ENCODE data around the gene AKT3. TPM values are rescaled to one million over a fixed set of nuclear protein-coding genes. Genes with fewer than 3 reads are reported as not detected.

Gene AKT3
- total and polyA plus RNA-seq, 5 donors, result 8.4 to 61.2 (median 47.9) TPM

DNA sequence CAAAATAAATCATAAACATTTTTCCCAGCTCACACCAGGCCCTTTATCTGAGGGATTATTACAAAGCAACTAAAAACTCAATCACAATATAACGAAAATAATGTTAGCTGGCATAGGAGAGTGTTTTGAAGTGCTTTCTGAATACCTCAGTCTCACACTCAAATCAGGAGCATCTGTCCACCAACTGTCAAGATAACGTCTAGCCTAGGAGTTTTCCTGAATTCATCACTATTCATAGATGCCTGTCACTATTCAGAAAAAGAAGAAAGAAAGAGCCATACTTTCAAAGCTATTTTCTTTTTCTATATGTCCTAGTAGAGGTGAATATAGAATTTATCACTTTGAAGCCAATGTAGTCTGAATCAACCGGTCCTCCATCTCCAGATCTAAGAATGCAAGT, 127.0 kb downstream of the AKT3 start:
- Histone ChIP-seq H3K4me1 (ENCODE audit: control insufficient read depth, insufficient read depth, low read length) (peaks cover 3% of the 10 kb centered on the region), H3K4me3 (ENCODE audit: low read length) (no peak overlapping the region), H3K9me3 (ENCODE audit: control insufficient read depth, low read length) (no peaks in the 10 kb centered on the region), H3K27ac (ENCODE audit: low read length) (no peak overlapping the region), H3K27me3 (ENCODE audit: control insufficient read depth, insufficient read depth) (no peaks in the 10 kb centered on the region)
- 90% methylated on average over 3 of the region's 3 CpGs for WGBS
- no peak for ATAC-seq
- intact Hi-C loops (cut with DNase I), result no loop called here
- DNase-seq, result no peak

DNA sequence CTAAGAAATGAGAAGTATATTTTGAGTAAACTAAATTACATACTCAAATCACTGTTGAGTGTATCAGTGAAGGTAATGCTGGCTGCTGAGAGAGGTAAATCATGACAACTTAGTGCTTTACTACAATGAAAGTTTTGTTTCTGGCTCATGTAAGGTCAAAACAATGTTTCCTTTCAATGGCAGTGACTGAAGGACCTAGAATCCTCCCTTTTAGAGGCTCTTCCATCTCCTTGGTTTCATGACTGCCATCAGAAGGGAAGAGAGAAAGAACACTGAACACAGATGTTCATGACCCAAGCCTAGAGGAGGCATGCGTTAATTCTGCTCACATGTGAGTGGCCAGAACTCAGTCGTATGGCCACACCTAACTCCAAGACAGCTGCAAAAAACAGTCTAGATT, 130.6 kb downstream of the AKT3 start:
- Histone ChIP-seq H3K4me1 (ENCODE audit: control insufficient read depth, insufficient read depth, low read length) (peaks cover 3% of the 10 kb centered on the region), H3K9me3 (ENCODE audit: control insufficient read depth, low read length) (no peaks in the 10 kb centered on the region), H3K4me3 (ENCODE audit: low read length) (no peak overlapping the region), H3K27me3 (ENCODE audit: control insufficient read depth, insufficient read depth) (no peaks in the 10 kb centered on the region), H3K27ac (ENCODE audit: low read length) (no peak overlapping the region)
- intact Hi-C loops (cut with DNase I), result no loop called here
- DNase-seq (no peak), ATAC-seq (no peak)
- 96% methylated on average over 2 of the region's 2 CpGs for WGBS

DNA sequence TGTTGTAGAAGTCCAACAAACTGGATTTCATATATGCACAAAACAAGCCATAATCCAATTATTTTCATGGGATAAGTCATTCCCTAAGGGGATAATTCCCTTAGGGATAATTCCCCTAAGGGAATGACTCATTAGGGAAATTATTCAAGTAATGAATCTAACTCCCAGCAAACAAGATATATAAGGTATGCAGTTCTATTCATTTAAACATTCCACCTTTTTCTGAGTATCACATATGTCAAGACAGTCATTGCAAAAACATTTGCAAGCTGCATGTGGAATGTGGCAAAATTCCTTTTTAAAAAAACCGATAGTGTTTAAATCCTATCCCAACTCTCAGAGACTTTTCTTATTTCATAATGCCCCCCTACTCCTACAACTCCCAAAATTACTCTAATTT, 131.2 kb downstream of the AKT3 start:
- intact Hi-C loops (cut with DNase I), result no loop called here
- H3K9me3 ChIP-seq (ENCODE audit: control insufficient read depth, low read length), result no peaks in the 10 kb centered on the region
- no peak overlapping the region for H3K27ac ChIP-seq (ENCODE audit: low read length)
- H3K4me1 ChIP-seq (ENCODE audit: control insufficient read depth, insufficient read depth, low read length), result peaks cover 3% of the 10 kb centered on the region
- 76% methylated on average over 1 of the region's 1 CpG for WGBS
- no peak overlapping the region for H3K4me3 ChIP-seq (ENCODE audit: low read length)
- DNase-seq, result no peak
- H3K27me3 ChIP-seq (ENCODE audit: control insufficient read depth, insufficient read depth), result no peaks in the 10 kb centered on the region
- ATAC-seq, result no peak

DNA sequence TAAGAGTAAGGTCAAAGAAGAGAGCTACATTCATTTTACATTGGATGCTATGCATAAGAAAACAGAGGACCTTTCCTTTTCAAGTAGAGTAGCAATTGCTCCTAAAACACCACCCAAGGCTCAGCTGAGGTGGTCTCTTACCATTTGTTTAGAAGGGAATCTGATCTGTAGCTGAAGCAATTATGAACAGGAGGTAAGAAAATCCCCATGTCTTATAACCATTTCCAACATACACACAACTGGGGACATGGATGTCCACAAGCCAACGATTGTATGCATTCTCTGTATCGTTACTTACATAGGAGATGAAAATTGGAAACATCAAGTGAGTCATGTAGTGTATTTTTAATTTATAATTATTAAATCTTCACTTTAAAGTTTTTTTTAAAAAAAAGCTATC, 132.0 kb downstream of the AKT3 start:
- no peak for DNase-seq
- intact Hi-C loops (cut with DNase I), result no loop called here
- Histone ChIP-seq H3K4me3 (ENCODE audit: low read length) (no peak overlapping the region), H3K27me3 (ENCODE audit: control insufficient read depth, insufficient read depth) (no peaks in the 10 kb centered on the region), H3K4me1 (ENCODE audit: control insufficient read depth, insufficient read depth, low read length) (no peaks in the 10 kb centered on the region), H3K9me3 (ENCODE audit: control insufficient read depth, low read length) (no peaks in the 10 kb centered on the region), H3K27ac (ENCODE audit: low read length) (no peak overlapping the region)
- no peak for ATAC-seq
- WGBS, result 95% methylated on average over 2 of the region's 2 CpGs

DNA sequence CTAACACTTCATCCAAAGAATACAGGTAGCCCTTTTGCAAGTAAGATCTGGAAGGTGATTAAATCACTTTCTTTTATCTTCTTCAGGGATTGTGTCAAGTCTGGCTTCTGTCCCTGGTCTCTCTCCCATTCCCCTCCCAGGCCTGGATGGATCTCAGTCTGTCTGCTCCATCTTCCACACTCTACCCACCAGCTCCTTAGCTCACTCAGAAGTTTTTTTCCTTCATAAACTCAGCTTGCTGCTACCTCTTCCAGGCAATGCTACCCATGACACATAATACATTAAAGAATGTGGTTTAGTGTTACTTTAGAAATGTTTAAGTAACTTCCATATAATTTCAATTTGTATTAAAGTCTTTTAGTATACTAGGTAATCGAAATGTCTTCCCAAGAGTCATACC, 133.1 kb downstream of the AKT3 start:
- no peak overlapping the region for H3K4me3 ChIP-seq (ENCODE audit: low read length)

DNA sequence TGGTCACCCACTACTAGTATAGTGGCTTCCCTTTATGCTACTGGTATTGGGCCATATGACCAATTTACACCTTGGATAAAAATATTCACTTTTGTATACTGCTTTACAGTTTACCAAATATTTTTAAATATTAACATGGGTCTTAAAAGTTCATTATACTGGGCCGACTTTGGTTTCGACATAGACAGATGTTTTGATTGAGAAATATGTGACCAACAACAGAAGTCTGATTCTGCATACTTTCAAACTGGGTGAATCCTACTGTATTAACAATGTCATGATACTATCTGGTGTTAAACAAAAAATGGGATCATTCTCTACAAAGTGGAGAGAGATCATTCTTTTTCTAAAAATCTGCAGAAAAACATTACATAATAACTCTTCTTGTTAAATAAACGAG, 134.8 kb downstream of the AKT3 start:
- DNase-seq (no peak), ATAC-seq (no peak)
- Histone ChIP-seq H3K9me3 (ENCODE audit: control insufficient read depth, low read length) (no peaks in the 10 kb centered on the region), H3K27me3 (ENCODE audit: control insufficient read depth, insufficient read depth) (no peaks in the 10 kb centered on the region), H3K4me1 (ENCODE audit: control insufficient read depth, insufficient read depth, low read length) (no peaks in the 10 kb centered on the region), H3K4me3 (ENCODE audit: low read length) (no peak overlapping the region), H3K27ac (ENCODE audit: low read length) (no peak overlapping the region)
- WGBS, result 77% methylated on average over 3 of the region's 3 CpGs
- intact Hi-C loops (cut with DNase I), result no loop called here

More for the DNA sequence above, 133.1 kb downstream of the AKT3 start:
- intact Hi-C loops (cut with DNase I), result no loop called here
- no peak for DNase-seq
- no peaks in the 10 kb centered on the region for H3K9me3 ChIP-seq (ENCODE audit: control insufficient read depth, low read length)
- 99% methylated on average over 1 of the region's 1 CpG for WGBS
- H3K27ac ChIP-seq (ENCODE audit: low read length), result no peak overlapping the region
- H3K4me1 ChIP-seq (ENCODE audit: control insufficient read depth, insufficient read depth, low read length), result no peaks in the 10 kb centered on the region
- ATAC-seq, result no peak
- no peaks in the 10 kb centered on the region for H3K27me3 ChIP-seq (ENCODE audit: control insufficient read depth, insufficient read depth)

DNA sequence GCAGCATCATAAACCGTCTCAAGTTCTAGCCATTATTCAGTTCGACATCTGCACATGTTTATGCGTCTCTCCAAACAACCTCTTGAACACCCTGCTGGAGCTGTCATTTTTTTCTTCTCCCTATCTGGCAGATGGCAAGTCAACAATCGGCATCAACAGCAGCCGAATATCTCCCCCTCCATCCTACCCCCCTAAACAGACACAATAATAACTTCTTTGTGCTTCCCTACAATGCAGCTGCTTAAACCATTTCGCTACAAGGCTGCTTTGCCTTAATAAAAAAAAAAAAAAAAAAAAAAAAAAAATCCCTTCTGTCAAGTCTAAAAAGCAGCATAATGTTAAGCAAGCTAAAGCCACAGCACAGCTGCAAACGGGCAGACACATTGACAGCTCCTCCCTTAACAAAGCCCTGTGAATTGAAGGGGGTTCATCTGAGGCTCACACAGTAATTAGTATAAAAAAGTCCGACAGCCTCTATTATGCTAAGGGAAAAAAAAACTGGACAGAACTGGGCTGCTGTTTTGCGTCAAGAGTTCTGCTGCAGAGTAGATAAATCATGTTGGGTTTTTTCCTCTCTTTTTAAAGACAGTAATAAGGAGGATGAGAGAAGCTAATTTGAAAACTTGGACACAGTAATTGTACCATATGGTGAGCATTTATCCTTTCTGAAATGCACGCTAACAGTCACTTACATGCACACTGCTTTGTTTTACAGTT, 136.4 kb downstream of the AKT3 start:
- intact Hi-C loops (cut with DNase I), result no loop called here
- ATAC-seq (peak; percentile 59 to 84), DNase-seq (peak in 2 of 3 donors; percentile 6 to 66)
- WGBS, result 23% methylated on average over 10 of the region's 10 CpGs
- H3K9me3 ChIP-seq (ENCODE audit: control insufficient read depth, low read length), result no peaks in the 10 kb centered on the region
- no peaks in the 10 kb centered on the region for H3K4me1 ChIP-seq (ENCODE audit: control insufficient read depth, insufficient read depth, low read length)
- H3K4me3 ChIP-seq (ENCODE audit: low read length), result peak overlapping the region; percentile 33
- no peaks in the 10 kb centered on the region for H3K27me3 ChIP-seq (ENCODE audit: control insufficient read depth, insufficient read depth)
- no peak overlapping the region for H3K27ac ChIP-seq (ENCODE audit: low read length)

DNA sequence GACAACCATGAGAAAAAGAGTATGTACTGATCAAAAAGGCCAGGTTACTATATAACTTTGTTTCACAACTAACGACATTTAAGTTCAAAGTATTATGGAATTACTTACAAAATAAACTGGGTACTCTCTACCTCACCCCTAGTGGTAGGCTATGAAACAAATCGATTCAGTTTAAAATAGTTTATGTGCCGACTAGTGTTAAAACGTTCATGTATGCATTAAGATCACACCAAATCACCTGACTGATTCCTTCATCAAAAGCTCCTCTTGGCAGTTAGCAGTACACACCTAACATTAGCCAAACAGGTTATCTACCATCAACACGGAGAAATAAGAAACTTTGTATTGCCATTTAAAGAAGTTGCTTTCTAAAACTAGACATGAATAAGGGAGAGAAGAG, 137.1 kb downstream of the AKT3 start:
- intact Hi-C loops (cut with DNase I), result no loop called here
- no peak for DNase-seq
- Histone ChIP-seq H3K27me3 (ENCODE audit: control insufficient read depth, insufficient read depth) (no peaks in the 10 kb centered on the region), H3K4me1 (ENCODE audit: control insufficient read depth, insufficient read depth, low read length) (no peaks in the 10 kb centered on the region), H3K27ac (ENCODE audit: low read length) (no peak overlapping the region), H3K9me3 (ENCODE audit: control insufficient read depth, low read length) (no peaks in the 10 kb centered on the region), H3K4me3 (ENCODE audit: low read length) (peak overlapping the region; percentile 33)
- no peak for ATAC-seq
- WGBS, result 37% methylated on average over 5 of the region's 5 CpGs

DNA sequence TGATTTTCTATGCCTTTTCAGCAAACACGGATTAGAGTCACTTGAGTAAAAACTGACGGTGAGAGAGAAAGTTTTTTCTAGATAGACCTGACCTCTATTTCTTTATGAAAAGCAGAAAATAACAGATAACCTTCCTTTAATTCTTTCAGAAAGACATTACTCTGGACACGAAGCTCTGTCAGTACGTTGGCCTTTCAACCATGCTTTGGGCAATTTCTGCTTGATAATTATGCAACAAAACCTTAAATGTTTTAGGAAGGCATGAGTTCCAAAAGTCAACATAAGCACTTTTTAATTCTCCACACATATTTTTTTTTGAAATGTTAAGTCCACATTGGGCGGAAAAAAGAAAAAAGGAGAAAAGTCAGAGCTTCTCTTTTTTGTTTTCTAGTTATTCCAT, 137.8 kb downstream of the AKT3 start:
- ATAC-seq, result no peak
- no peak overlapping the region for H3K27ac ChIP-seq (ENCODE audit: low read length)
- no peak overlapping the region for H3K4me3 ChIP-seq (ENCODE audit: low read length)
- DNase-seq, result no peak
- intact Hi-C loops (cut with DNase I), result no loop called here
- H3K4me1 ChIP-seq (ENCODE audit: control insufficient read depth, insufficient read depth, low read length), result no peaks in the 10 kb centered on the region
- WGBS, result 81% methylated on average over 5 of the region's 5 CpGs
- no peaks in the 10 kb centered on the region for H3K27me3 ChIP-seq (ENCODE audit: control insufficient read depth, insufficient read depth)
- no peaks in the 10 kb centered on the region for H3K9me3 ChIP-seq (ENCODE audit: control insufficient read depth, low read length)

DNA sequence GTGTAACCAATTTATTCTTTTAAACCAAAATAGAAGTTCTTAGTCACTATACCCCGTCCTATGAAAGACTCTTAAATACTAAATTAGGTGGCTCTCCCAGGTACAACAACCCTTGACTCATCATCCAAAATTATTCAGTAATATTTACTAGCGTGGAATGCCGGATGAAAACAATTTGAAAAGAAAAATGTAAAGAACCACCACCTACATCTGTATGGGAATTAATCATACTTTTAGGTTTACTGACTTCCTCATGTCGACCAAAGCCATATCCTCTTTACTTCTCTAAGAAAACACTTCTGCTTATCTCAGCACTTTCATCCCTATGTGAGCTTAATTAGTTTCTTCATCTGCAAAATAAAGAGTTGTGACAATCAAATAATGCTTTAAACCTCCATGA, 139.6 kb downstream of the AKT3 start:
- intact Hi-C loops (cut with DNase I), result no loop called here
- H3K4me3 ChIP-seq (ENCODE audit: low read length), result no peak overlapping the region
- no peaks in the 10 kb centered on the region for H3K27me3 ChIP-seq (ENCODE audit: control insufficient read depth, insufficient read depth)
- no peak overlapping the region for H3K27ac ChIP-seq (ENCODE audit: low read length)
- DNase-seq, result no peak
- ATAC-seq, result no peak
- H3K9me3 ChIP-seq (ENCODE audit: control insufficient read depth, low read length), result no peaks in the 10 kb centered on the region
- H3K4me1 ChIP-seq (ENCODE audit: control insufficient read depth, insufficient read depth, low read length), result no peaks in the 10 kb centered on the region
- WGBS, result 88% methylated on average over 4 of the region's 4 CpGs

DNA sequence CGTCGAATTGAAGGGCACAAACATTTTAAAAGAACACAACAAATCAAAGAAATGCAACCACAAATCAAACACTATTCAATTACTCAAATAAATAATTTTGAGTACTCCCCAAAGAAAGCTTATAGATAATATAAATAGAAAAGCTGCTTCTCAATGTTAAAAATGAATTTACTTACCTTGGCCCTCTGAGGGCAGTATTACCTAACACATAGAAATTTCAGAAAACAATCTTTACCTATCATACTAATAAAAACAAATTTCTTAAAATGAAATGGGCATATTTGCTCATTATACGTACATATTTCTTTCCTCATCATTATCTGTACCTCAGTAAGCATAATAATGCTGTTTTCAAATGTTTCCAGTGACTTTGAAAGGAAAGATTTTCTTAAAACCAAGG, 141.8 kb downstream of the AKT3 start:
- intact Hi-C loops (cut with DNase I), result no loop called here
- ATAC-seq (no peak), DNase-seq (no peak)
- Histone ChIP-seq H3K4me1 (ENCODE audit: control insufficient read depth, insufficient read depth, low read length) (no peaks in the 10 kb centered on the region), H3K27ac (ENCODE audit: low read length) (no peak overlapping the region), H3K27me3 (ENCODE audit: control insufficient read depth, insufficient read depth) (no peaks in the 10 kb centered on the region), H3K4me3 (ENCODE audit: low read length) (no peak overlapping the region), H3K9me3 (ENCODE audit: control insufficient read depth, low read length) (no peaks in the 10 kb centered on the region)
- WGBS, result 85% methylated on average over 3 of the region's 3 CpGs

DNA sequence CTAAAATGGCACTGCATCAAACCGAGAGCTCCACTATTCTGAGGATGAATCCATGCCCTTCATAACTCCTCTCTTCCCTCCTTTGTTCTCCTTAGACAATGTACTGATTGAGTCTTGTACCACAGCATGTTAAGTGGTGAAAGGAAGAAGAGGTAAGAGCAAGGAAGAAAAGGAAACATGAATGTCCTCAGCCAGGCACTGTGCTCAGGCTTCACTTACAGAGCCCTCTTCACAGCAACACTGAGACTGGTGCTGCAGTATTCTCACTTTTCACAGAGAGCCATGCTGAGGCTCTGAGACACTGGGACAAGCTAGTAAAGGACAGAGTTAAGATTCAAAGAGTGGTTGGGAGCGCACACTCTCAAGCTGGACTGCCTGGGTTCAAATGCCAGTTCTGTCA, 143.5 kb downstream of the AKT3 start:
- intact Hi-C loops (cut with DNase I), result no loop called here

More for the DNA sequence above, 143.5 kb downstream of the AKT3 start:
- 95% methylated on average over 2 of the region's 2 CpGs for WGBS
- no peak overlapping the region for H3K4me3 ChIP-seq (ENCODE audit: low read length)
- DNase-seq (no peak), ATAC-seq (no peak)
- H3K27ac ChIP-seq (ENCODE audit: low read length), result no peak overlapping the region
- H3K27me3 ChIP-seq (ENCODE audit: control insufficient read depth, insufficient read depth), result no peaks in the 10 kb centered on the region
- no peaks in the 10 kb centered on the region for H3K4me1 ChIP-seq (ENCODE audit: control insufficient read depth, insufficient read depth, low read length)
- no peaks in the 10 kb centered on the region for H3K9me3 ChIP-seq (ENCODE audit: control insufficient read depth, low read length)

Data from right cardiac atrium (tissue), 5 donors.